Mesenchymal stem cell (in vitro differentiated cells and primary cell): ENCODE results near the gene CHD1.

ENCODE experiments used
- DNase-seq: peaks from one replicate; pipeline ENCODE4 v3.0.0-alpha.2; 2013
- H2AFZ ChIP-seq: one replicate; pipeline ENCODE4 v1.6.1; 2013; ENCODE audit warnings: low read depth, mild to moderate bottlenecking, control low read depth, inconsistent platforms, low read length, moderate library complexity
- H2AK5ac ChIP-seq: 2 replicates; pipeline ENCODE4 v1.6.1; 2013; ENCODE audit warnings: low read length, moderate library complexity, mild to moderate bottlenecking, inconsistent platforms; ENCODE audit not compliant: severe bottlenecking
- H2BK120ac ChIP-seq: one replicate; pipeline ENCODE4 v1.6.1; 2013; ENCODE audit warnings: low read depth, mild to moderate bottlenecking, inconsistent platforms, low read length, moderate library complexity
- H2BK12ac ChIP-seq, 2 experiments: one replicate each; pipeline ENCODE4 v1.6.1; 2013; ENCODE audit warnings: inconsistent platforms in 2 of 2, low read length in 2 of 2, mild to moderate bottlenecking in 2 of 2, moderate library complexity in 2 of 2, control low read depth in 1 of 2
- H2BK15ac ChIP-seq: one replicate; pipeline ENCODE4 v1.6.1; 2013; ENCODE audit warnings: mild to moderate bottlenecking, low read depth, inconsistent platforms; ENCODE audit not compliant: poor library complexity, severe bottlenecking
- H2BK5ac ChIP-seq: 2 replicates; pipeline ENCODE4 v1.6.1; 2013; ENCODE audit warnings: low read depth, mild to moderate bottlenecking, low read length, control low read depth, inconsistent platforms; ENCODE audit not compliant: poor library complexity, severe bottlenecking
- H3K14ac ChIP-seq, 2 experiments: one replicate each; pipeline ENCODE4 v1.6.1; 2013; ENCODE audit warnings: inconsistent platforms in 2 of 2, low read length in 2 of 2, control low read depth in 1 of 2, mild to moderate bottlenecking in 1 of 2, moderate library complexity in 1 of 2
- H3K18ac ChIP-seq, 2 experiments: one replicate each; pipeline ENCODE4 v1.6.1; 2013; ENCODE audit warnings: inconsistent platforms in 2 of 2, low read length in 2 of 2, control low read depth in 1 of 2, low read depth in 1 of 2, mild to moderate bottlenecking in 1 of 2
- H3K23ac ChIP-seq, 2 experiments: one replicate each; pipeline ENCODE4 v1.6.1; 2013; ENCODE audit warnings: inconsistent platforms in 2 of 2, low read length in 2 of 2, mild to moderate bottlenecking in 2 of 2, moderate library complexity in 2 of 2, control low read depth in 1 of 2
- H3K27ac ChIP-seq: 2 replicates; pipeline ENCODE4 v1.5.1; 2013; ENCODE audit warnings: mild to moderate bottlenecking, moderate library complexity, low read length, control low read depth, inconsistent platforms; ENCODE audit not compliant: poor library complexity, severe bottlenecking
- H3K27me3 ChIP-seq, 2 experiments: 2 replicates each; pipeline versions ENCODE4 v1.6.1 to v1.7.0; 2013; ENCODE audit warnings: low read length in 2 of 2, mild to moderate bottlenecking in 2 of 2, moderate library complexity in 2 of 2, control low read depth in 1 of 2, inconsistent platforms in 1 of 2; ENCODE audit not compliant: control insufficient read depth in 1 of 2, insufficient read depth in 1 of 2
- H3K36me3 ChIP-seq, 2 experiments: 2 replicates each; pipeline versions ENCODE4 v1.6.1 to v1.7.0; 2013; ENCODE audit warnings: low read length in 2 of 2, control low read depth in 1 of 2, inconsistent platforms in 1 of 2, low read depth in 1 of 2, mild to moderate bottlenecking in 1 of 2; ENCODE audit not compliant: insufficient read depth in 2 of 2, control insufficient read depth in 1 of 2
- H3K4ac ChIP-seq, 2 experiments: one replicate each; pipeline ENCODE4 v1.6.1; 2013; ENCODE audit warnings: inconsistent platforms in 2 of 2, low read length in 2 of 2, mild to moderate bottlenecking in 2 of 2, moderate library complexity in 2 of 2, control low read depth in 1 of 2, low read depth in 1 of 2
- H3K4me1 ChIP-seq: 2 replicates; pipeline ENCODE4 v1.6.1; 2013; ENCODE audit warnings: low read depth, low read length, control low read depth; ENCODE audit not compliant: control insufficient read depth, insufficient read depth
- H3K4me2 ChIP-seq: 2 replicates; pipeline ENCODE4 v1.6.1; 2013; ENCODE audit warnings: low read length, mild to moderate bottlenecking, inconsistent platforms; ENCODE audit not compliant: poor library complexity, severe bottlenecking
- H3K4me3 ChIP-seq, 2 experiments: 2 replicates each; pipeline versions ENCODE4 v1.5.1 to v1.7.0; 2013; ENCODE audit warnings: low read length in 2 of 2, mild to moderate bottlenecking in 2 of 2, control low read depth in 1 of 2, low read depth in 1 of 2; ENCODE audit not compliant: insufficient read depth in 1 of 2
- H3K79me1 ChIP-seq: replicated peaks from 2 replicates; pipeline ENCODE4 v1.6.1; 2013; ENCODE audit warnings: mild to moderate bottlenecking, control low read depth, low read length, inconsistent platforms; ENCODE audit not compliant: poor library complexity, severe bottlenecking
- H3K9ac ChIP-seq: 2 replicates; pipeline ENCODE4 v1.7.0; 2013; ENCODE audit warnings: mild to moderate bottlenecking, low read length, moderate library complexity
- H3K9me3 ChIP-seq: 2 replicates; pipeline ENCODE4 v1.7.0; 2013; ENCODE audit warnings: mild to moderate bottlenecking, low read length; ENCODE audit not compliant: control insufficient read depth
- H4K8ac ChIP-seq: one replicate; pipeline ENCODE4 v1.6.1; 2013; ENCODE audit warnings: inconsistent platforms, mild to moderate bottlenecking, low read length, moderate library complexity
- H4K91ac ChIP-seq: one replicate; pipeline ENCODE4 v1.6.1; 2013; ENCODE audit warnings: mild to moderate bottlenecking, low read length, inconsistent platforms
- WGBS: methylation state at CpG from one replicate; pipeline ENCODE4 v1.1.7; 2013; ENCODE audit warnings: mixed read lengths; 5-methylcytosine and 5-hydroxymethylcytosine counted together

CHD1 gene

GRCh38 chr5:98844865-98845264, 83.9 kb downstream of the CHD1 start:
- no peak overlapping the region for H2BK12ac ChIP-seq
- H2BK5ac ChIP-seq, result no peak overlapping the region
- H3K4me3 ChIP-seq, result no peak overlapping the region
- H3K9me3 ChIP-seq, result peaks cover 10% of the 10 kb centered on the region
- no peak for DNase-seq
- H4K8ac ChIP-seq, result no peak overlapping the region
- no peaks in the 10 kb centered on the region for H3K36me3 ChIP-seq
- H3K4me1 ChIP-seq, result peaks cover 4% of the 10 kb centered on the region
- H3K27ac ChIP-seq, result no peak overlapping the region
- H2AK5ac ChIP-seq, result no peak overlapping the region
- H3K4me2 ChIP-seq, result no peak overlapping the region
- H2AFZ ChIP-seq, result no peak overlapping the region
- no peaks in the 10 kb centered on the region for H3K79me1 ChIP-seq
- H2BK120ac ChIP-seq, result no peak overlapping the region
- no peak overlapping the region for H3K14ac ChIP-seq
- no peak overlapping the region for H3K9ac ChIP-seq
- H4K91ac ChIP-seq, result no peak overlapping the region
- H3K4ac ChIP-seq, result no peak overlapping the region
- no peak overlapping the region for H3K18ac ChIP-seq
- no peaks in the 10 kb centered on the region for H3K27me3 ChIP-seq
- WGBS, result 95% methylated on average over 6 of the region's 6 CpGs
- H2BK15ac ChIP-seq, result no peak overlapping the region
- H3K23ac ChIP-seq, result no peak overlapping the region

- Histone ChIP-seq H2BK5ac (no peak overlapping the region), H3K18ac (no peak overlapping the region), H2BK120ac (no peak overlapping the region), H3K27ac (no peak overlapping the region), H4K91ac (no peak overlapping the region), H3K4me1 (peaks cover 4% of the 10 kb centered on the region), H3K4me3 (no peak overlapping the region), H2BK12ac (no peak overlapping the region), H3K36me3 (no peaks in the 10 kb centered on the region), H3K4me2 (no peak overlapping the region), H3K23ac (no peak overlapping the region), H3K27me3 (no peaks in the 10 kb centered on the region), H3K4ac (no peak overlapping the region), H3K79me1 (no peaks in the 10 kb centered on the region), H3K9ac (no peak overlapping the region), H2AFZ (no peak overlapping the region), H2BK15ac (no peak overlapping the region), H2AK5ac (no peak overlapping the region), H3K9me3 (peaks cover 10% of the 10 kb centered on the region), H3K14ac (no peak overlapping the region), H4K8ac (no peak overlapping the region)
- no peak for DNase-seq
- WGBS, result 100% methylated on average over 1 of the region's 3 CpGs
These were observed 85.3 kb downstream of the CHD1 start for GRCh38 chr5:98843481-98843880.

- H3K14ac ChIP-seq, result no peak overlapping the region
- H3K36me3 ChIP-seq, result no peaks in the 10 kb centered on the region
- H2AK5ac ChIP-seq, result no peak overlapping the region
- H4K8ac ChIP-seq, result no peak overlapping the region
- H3K79me1 ChIP-seq, result no peaks in the 10 kb centered on the region
- peaks cover 10% of the 10 kb centered on the region for H3K9me3 ChIP-seq
- no peak overlapping the region for H3K4me3 ChIP-seq
- H3K4me1 ChIP-seq, result peaks cover 1% of the 10 kb centered on the region
- H4K91ac ChIP-seq, result no peak overlapping the region
- H2BK120ac ChIP-seq, result no peak overlapping the region
- H2BK5ac ChIP-seq, result no peak overlapping the region
- H3K4ac ChIP-seq, result no peak overlapping the region
- DNase-seq, result no peak
- no peak overlapping the region for H3K4me2 ChIP-seq
- H3K27ac ChIP-seq, result no peak overlapping the region
- H3K9ac ChIP-seq, result no peak overlapping the region
- WGBS, result 100% methylated on average over 1 of the region's 1 CpG
- no peak overlapping the region for H2BK15ac ChIP-seq
- H2BK12ac ChIP-seq, result no peak overlapping the region
- H3K18ac ChIP-seq, result no peak overlapping the region
- H3K23ac ChIP-seq, result no peak overlapping the region
- H2AFZ ChIP-seq, result no peak overlapping the region
- no peaks in the 10 kb centered on the region for H3K27me3 ChIP-seq
These were observed 87.9 kb downstream of the CHD1 start for GRCh38 chr5:98840946-98841345.

- Histone ChIP-seq H3K36me3 (no peaks in the 10 kb centered on the region), H3K4me3 (peak overlapping the region in 1 of 2 experiments; percentile 41), H3K27ac (no peak overlapping the region), H3K4ac (no peak overlapping the region), H3K79me1 (no peaks in the 10 kb centered on the region), H3K9ac (no peak overlapping the region), H2AFZ (no peak overlapping the region), H2BK120ac (no peak overlapping the region), H3K27me3 (no peaks in the 10 kb centered on the region), H2BK12ac (no peak overlapping the region), H3K14ac (no peak overlapping the region), H3K18ac (no peak overlapping the region), H4K91ac (no peak overlapping the region), H3K4me1 (no peaks in the 10 kb centered on the region), H2BK5ac (no peak overlapping the region), H3K4me2 (no peak overlapping the region), H2AK5ac (no peak overlapping the region), H3K9me3 (peaks cover 6% of the 10 kb centered on the region), H2BK15ac (no peak overlapping the region), H3K23ac (no peak overlapping the region), H4K8ac (no peak overlapping the region)
- no peak for DNase-seq
- WGBS, result 93% methylated on average over 42 of the region's 42 CpGs
These were observed 89.1 kb downstream of the CHD1 start for GRCh38 chr5:98839469-98840383.
